Head of caudate nucleus (tissue), 42 donors: Measurements from ENCODE around the gene POPDC3.
"Not testable (repeated sequence)": the region's sequence is repeated elsewhere in the genome, so short reads cannot be mapped to it uniquely, and the experiment has no call there.

Source experiments
- DNase-seq, 42 donors: peaks; one replicate each; pipeline versions ENCODE4 v3.0.0 to v3.0.0-alpha.2; 2020 to 2021; ENCODE audit warnings: mixed read lengths in 7 of 42
- intact Hi-C: fragments of 100-400 bp; cut with DNase I; formaldehyde crosslinking; loops from one replicate; pipeline ENCODE4 v1.15.0; 2022

POPDC3 gene, protein sequence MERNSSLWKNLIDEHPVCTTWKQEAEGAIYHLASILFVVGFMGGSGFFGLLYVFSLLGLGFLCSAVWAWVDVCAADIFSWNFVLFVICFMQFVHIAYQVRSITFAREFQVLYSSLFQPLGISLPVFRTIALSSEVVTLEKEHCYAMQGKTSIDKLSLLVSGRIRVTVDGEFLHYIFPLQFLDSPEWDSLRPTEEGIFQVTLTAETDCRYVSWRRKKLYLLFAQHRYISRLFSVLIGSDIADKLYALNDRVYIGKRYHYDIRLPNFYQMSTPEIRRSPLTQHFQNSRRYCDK

DNA sequence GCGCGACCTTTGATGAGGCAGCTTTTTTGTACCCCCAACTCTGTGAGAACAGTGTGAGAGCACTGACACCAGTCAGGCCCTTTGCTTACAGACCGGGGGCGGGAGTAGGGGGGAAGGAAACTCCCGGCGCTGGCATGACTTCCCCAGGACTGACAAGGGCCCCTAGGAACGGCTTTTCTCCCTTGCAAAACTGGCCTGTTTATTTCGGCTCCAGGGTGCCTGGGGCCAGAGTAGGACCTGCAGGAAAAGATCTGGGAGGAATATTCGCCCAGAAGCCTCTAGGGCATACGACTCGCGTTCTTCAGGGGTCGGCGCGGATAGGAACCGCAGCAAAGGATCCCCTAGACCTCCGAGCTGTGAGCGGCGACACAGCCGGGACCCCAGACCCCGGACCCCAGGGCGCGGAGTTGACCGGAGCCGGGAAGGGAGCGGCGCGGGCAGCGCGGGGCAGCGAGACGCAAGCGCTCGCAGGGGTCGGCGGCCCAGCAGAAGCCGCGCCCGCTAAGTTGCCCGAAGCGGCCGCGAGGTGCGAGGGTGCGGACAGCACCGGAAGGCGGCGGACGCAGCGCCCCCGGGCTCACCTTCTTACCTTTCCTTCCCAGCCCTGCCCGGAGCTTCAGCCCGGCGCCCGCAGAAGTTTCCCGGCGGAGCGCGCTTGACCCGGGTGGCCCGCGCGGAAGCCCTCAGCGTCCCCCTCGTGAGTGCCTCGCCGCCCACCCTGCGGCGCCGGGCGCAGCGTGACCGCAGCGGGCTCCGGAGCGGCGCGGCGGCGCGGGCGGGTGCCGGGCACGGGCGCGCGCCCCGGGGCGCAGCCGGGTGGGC is at the start of gene POPDC3:
Gene POPDC3, minus strand, starts transcription at position 771 of the 822 bp plus-strand sequence. CDS start 18,105 bp downstream, outside the sequence.
- intact Hi-C loops: no loop called here
- peak in 37 of 42 donors; percentile 10 to 66 (median 42) for DNase-seq

DNA sequence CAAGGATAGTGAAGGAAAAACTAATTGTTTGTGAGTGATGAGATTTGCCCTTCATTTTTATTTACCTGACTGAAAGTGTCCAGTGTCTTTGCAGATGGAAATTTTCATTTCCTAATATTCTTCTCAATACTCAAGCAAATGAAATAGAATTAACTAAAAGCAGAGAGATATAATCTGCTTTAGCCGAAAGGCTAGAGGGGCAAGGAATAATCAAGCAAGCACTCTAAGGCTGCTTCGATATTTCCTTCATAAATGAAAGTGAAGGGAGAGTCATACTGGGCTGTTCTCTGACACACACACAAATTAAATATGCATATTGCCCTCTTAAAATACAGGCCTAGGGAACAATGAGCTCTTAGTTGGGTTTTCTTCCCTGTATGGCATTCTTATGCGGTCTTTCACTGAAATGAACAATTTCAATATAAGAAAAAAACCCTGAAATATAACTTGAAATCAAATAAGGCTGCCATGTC is 47.5 kb upstream of the POPDC3 start:
- DNase-seq: no peak
- intact Hi-C loops: no loop called here

DNA sequence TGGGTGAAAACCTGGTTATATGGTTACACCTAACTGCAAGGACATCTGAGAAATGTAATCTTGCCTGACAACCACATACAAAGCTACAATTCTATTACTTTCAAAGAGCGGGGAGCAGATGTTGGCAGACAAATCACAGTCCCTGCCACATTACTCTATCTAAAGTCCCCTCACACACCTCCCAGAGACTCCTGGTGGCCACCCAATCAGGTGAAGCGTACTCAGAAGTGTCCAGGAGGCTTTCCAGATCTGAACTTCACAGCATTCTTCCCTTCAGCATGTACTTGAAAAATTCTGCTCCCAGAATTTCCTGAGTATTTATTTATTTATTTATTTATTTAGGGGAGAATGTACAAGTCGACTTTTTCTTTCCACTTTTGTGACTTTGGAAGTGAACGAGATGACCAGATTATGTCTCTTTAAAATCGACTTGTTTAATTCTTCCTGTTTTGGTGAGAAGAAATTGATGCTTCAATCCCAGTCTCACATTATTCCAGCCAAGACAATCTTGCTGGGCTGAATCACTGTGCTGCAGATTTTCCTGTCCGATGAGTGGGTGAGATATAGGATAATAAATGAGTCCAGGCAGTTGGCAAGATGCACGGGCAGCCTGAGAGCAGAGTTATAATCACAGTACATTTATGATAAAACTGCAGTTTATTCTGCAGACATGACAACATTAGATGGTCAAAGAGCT is 46.9 kb upstream of the POPDC3 start:
- intact Hi-C loops: no loop called here
- DNase-seq: no peak

DNA sequence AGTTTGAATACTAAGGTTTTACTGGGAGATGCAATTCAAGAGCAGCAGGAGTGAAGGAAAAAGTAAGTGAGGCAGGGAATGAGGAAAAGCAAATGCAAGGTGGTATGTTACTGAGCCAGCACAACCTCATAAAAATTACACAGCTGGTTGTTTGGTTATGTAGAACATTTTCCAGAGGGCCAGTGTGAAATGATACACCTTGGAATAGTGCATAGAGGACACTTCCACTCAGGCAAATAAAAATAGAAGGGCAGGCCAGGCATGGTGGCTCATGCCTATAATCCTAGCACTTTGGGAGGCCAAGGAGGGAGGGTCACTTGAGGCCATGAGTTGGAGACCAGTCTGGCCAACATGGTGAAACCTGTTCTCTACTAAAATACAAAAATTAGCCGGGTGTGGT is 43.4 kb upstream of the POPDC3 start:
- no peak for DNase-seq
- intact Hi-C loops: no loop called here

DNA sequence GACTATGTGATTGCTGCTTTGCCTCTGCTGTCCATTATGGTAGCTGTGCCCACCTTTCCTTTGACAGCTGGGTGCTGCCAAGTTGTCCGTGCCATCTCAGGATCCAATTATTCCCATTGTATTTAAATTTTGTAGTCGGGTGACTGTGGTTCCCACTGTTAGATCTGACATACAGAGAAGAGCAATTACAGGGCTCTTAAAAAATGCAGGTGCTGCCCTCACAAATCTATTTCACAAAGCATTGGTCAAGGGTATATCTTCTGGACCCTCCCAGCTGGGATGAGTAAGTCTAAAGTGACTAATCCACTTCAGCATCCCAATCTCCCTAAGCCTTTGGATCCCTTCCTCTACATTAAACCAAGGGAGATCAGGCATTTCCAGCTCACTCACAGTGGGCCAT is 41.4 kb upstream of the POPDC3 start:
- intact Hi-C loops, DNase-seq: not testable (repeated sequence)

DNA sequence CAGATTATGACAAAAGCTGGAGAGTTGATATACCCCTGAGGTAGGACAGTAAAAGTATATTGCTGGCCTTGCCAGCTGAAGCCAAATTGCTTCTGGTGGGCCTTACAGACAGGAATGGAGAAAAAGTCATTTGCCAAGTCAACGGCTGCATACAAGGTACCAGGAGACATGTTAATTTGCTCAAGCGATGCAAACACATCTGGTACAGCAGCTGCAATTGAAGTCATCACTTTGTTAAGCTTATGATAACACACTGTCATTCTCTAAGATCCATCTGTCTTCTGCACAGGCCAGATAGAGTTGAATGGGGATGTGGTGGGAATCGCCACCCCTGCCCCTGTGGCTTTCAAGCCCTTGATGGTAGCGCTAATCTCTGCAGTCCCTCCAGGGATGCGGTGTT is 40.4 kb upstream of the POPDC3 start:
- intact Hi-C loops: no loop called here
- DNase-seq: no peak

DNA sequence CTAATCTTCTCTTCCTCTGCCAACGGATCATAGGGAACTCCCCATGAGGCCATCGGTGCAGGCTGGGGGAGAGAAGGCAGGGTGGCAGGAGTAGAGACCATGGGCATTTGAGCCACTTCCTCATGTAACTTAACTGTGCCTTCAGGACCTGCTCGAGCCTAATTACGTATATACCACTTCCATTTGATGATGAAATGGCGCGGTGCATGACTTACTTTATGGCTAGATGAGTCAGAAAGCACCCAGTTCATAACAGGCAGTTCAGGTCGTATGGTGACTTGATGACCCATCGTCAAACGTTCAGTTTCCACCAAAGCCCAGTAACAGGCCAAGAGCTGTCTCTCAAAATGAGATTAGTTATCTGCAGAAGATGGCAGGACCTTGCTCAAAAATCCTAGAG is 39.4 kb upstream of the POPDC3 start:
- DNase-seq, intact Hi-C loops: not testable (repeated sequence)

DNA sequence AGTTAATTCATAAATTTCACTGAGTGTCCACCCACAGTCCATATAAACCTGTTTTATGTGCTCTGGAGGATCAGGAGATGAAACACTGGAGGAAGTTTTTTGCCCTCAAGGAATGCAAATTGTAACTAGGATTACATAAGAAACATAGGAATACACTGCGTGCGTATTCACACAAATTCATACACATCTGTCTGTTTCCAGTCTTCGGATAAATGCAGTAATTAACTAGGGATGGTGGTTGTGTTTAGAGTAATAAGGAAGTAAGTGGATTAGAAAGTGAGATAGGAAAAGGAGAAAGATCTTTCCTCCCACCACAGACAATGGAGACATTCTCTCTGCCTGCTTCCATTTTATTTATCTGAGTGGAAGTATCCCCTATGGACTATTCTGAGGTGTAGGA is 35.7 kb upstream of the POPDC3 start:
- no peak for DNase-seq
- intact Hi-C loops: no loop called here

DNA sequence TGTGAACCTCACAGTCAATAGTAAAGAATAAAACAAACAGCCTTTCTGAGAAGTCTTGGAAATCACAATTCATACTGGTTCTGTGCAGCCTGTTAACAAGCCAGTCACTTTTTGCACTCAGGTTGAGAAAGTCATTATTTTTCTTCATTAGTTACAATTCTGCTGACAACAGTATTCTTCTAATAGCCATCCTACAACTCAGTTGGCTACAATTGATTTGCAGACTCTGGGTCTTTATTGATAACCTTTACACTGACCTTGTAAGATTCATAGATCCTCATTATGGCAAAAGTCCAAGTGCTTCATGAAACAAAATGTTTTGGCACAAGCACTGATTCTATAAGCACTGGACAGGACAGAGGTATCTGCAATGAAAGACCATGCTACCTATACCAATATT is 34.9 kb upstream of the POPDC3 start:
- no peak for DNase-seq
- intact Hi-C loops: no loop called here

DNA sequence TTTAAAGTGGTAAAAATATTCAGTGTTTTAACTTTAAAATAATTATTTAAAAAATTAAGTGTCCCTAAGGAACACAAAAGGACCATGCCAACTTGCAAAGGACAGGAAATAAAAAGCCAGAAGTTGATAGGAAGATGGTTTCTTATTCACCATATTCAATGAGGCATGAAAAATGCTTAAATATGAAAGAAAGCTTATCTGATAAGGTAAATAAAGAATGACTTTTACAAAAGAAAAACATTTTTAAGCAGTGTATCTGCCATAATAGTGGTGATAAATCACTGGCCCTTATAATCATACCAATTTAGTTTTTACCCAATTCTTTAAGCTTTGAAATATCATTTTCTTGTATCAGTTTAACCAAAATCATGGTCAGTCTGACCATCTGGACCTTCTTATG is 33.5 kb upstream of the POPDC3 start:
- intact Hi-C loops: no loop called here
- no peak for DNase-seq

DNA sequence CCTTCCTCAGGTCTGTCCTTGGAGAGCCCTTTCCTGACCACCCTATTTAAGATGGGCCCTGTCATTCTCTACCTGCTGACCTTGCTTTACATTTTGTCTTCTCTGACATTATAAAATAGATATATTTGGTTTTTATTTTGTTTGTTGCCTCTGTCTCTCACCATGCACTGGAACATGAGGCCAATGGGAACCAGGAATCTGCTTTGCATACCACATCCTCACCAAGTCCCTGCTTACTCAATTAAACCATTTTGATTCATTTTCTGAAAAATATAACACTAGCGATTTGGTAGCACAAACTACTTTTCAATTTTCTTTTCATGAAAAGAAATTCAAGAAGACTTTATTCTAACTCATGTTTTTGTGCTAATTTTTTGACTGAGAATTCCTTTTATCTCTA is 32.8 kb upstream of the POPDC3 start:
- no peak for DNase-seq
- intact Hi-C loops: no loop called here

DNA sequence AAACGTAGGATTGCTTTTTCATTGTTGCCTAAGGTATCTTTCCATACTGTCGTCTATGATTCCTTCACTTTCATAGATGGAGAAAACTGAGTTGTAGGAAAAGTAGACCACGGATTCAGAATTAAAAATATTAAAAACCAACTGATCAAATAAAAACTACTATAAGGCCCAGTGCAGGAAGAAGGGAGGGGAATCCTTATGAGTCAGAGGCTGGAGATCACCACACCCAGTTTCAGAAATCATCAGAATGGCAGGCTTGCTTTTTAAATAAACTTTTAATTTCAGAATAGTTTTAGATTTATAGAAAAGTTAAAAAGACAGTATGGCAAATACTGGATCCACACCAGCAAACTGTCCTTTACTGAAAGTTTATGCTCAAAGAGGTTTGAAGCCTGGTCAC is 32.0 kb upstream of the POPDC3 start:
- no peak for DNase-seq
- intact Hi-C loops: no loop called here

DNA sequence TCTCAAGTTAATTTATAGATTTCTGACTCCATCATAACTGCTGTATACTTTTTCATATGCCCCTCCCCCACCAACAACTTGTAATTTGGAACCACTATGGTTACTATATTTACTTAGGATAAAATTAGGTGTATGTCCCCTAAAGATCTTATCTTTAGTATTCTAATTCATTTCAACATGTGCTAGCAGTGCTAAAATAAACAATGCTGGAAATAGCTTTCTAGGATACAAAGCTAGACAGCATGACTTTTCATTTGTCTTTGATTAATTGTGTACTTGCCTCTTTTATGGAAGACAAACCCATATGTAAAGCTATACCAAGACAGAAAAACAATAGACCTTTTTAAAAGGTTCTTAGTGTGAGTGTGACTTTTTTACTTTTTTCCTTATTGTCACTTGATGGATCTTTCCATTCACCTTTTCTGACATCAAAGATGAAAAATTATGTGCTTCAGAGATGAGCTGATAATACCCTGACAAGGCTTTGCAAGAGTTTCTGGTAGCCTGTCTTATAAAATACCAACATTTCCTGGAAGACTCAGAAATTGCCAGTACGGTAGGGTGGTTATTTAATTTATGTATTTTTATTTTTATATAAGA is 31.2 kb upstream of the POPDC3 start:
- intact Hi-C loops: no loop called here
- DNase-seq: no peak

DNA sequence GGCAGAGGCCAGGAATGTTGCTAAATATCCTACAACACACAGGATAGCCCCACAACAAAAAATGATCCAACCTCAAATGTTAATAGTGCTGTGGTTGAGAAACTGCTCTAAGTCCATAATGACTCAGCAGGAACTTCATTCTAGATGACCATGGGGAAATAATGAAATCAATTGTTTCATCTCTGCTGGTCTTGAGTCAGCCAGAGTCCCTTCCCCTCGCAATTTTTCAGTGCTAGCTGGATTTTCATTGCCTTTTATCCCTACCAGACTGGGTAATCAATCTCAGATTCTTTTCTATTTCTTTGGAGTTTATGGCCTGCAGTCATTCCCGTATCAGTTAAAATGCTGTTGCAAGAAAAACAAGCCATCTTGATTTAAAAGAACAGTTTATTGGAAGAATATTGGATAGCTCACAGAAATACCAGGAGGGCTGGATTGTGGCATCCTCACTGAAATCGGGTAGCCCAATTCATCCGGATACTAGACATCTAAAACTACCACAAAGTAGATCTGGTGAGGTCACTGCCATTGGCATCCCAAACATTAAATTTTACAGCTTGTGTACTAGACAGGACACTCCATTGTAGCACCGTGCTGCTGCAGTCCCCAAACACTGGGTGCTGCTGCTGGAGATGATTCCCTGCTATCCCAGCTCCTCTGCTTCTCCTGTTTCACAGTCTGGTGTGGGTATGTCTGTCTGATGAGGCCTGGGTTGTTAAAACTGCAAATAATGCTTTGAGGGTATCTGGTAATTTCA is 30.3 kb upstream of the POPDC3 start:
- intact Hi-C loops: no loop called here
- no peak for DNase-seq

DNA sequence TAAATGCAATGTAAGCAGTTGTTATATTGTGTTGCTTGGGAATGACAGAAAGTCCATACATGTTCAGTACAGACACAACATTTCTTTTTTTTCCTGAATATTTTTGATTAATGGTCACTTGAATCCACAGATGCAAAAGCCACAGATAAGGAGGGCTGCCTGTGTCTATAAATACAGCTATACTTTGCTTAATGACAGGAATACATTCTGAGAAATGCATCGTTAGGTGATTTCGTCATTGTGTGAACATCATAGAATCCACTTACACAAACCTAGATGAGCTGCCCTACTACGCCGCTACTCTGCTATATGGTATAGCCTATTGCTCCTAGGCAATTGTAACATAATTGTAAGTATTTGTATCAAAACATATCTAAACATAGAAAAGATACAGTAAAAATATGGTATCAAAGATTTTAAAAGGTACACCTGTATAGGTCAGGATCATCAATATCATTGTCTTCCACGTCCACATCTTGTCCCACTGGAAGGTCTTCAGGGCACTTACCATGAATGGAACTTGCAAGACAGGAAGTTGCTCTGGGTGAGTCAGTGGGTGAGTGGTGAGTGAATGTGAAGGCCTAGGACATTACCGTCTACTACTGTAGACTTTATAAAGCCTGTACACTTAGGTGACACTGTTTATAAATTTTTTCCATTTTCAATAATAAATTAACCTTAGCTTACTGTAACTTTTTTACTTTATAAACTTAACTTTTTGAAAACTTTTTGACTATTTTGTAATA is 27.9 kb upstream of the POPDC3 start:
- intact Hi-C loops: no loop called here
- no peak for DNase-seq

DNA sequence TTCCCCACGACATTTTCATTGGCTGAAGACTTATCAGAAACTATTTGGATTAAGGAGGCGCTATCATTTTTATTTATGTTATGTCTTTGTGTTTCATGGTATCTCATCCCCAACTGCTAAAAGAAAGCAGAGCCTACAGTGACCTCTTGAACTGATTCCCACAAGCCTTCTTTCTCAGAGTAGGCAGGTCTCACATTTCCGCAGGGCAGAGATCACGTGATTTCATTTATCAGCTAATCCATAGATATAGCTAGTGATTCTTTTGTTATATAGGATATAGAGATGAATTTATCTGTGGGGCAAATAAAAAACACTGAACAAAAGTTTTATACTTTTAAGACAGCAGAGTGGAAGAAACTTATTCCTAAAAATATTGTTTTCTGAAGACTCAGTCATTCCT is 25.0 kb upstream of the POPDC3 start:
- DNase-seq: no peak

DNA sequence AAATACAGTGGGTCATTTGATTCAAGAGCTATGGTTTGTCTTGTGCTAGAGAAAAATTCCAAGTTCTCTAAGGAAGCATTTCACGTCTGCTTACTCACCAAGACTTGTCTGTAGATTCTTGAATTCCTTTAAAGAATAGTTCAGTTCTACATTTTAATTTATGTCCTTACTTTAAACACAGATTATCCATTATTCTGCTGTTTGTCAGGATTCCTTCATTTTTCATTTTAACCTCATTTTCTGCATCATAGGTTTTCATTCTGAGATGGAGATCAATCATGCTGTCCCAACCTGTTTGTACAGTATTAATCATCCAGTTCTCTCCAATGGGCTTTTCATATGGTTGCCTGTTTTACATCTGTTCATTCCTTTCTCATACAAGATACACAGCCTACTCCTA is 24.5 kb upstream of the POPDC3 start:
- DNase-seq: no peak
- intact Hi-C loops: no loop called here

More for the DNA sequence above, 25.0 kb upstream of the POPDC3 start:
- intact Hi-C loops: no loop called here

DNA sequence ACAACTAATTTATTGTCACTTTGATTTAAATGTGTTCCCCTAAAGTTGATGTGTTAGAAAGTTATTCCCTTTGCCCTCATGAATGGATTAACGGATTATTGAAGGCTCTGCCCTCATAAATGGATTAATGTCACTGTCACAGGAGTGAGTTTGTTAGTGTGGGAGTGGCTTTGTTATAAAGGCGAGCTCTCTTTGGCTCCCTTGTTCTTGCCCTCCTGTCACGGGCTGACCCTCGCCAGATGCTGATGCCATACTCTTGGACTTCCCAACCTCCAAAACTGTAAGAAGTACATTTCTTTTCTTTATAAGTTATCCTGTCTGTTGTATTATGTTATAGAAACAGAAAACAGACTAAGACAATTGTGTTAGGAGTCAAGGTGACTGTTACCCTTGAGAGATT is 22.7 kb upstream of the POPDC3 start:
- no peak for DNase-seq
- intact Hi-C loops: no loop called here
